Measurements from ENCODE around the gene SURF6. TPM values are rescaled to one million over a fixed set of nuclear protein-coding genes. Genes with fewer than 3 reads are reported as not detected.

Gene SURF6
- total RNA-seq (14.6 TPM), polyA plus RNA-seq (1 to 10 TPM; 5.4 to 8.4 (median 6.9) TPM)

GRCh38 chr9:133335924-133336811 is at the start of gene SURF6:
SURF6 (minus strand) TSS chr9:133336188; CDS start chr9:133336132, 56 bp downstream.
- H3K36me3 Mint-ChIP-seq = peaks cover 27% of the 10 kb centered on the region
- H3K4me1 Mint-ChIP-seq = peaks cover 0 to 67% (median 26%) of the 10 kb centered on the region in 4 donors
- peaks cover 37% of the 10 kb centered on the region for H3K36me3 ChIP-seq (ENCODE audit: control insufficient read depth, insufficient read depth, low read length)
- no peaks in the 10 kb centered on the region for H3K27me3 Mint-ChIP-seq
- H3K9me3 Mint-ChIP-seq = no peaks in the 10 kb centered on the region
- H3K27ac Mint-ChIP-seq = peak within 1 kb of the TSS; percentile 93 to 97 (median 93)
- H3K4me3 Mint-ChIP-seq = peak within 1 kb of the TSS; percentile 96 to 98 (median 97)
- H3K4me3 ChIP-seq (ENCODE audit: low read depth, low read length) = peak within 1 kb of the TSS; percentile 81
- H3K27ac ChIP-seq (ENCODE audit: insufficient read depth, low read length, poor library complexity, severe bottlenecking) = peak within 1 kb of the TSS; percentile 79
- no peaks in the 10 kb centered on the region for H3K27me3 ChIP-seq (ENCODE audit: control insufficient read depth, insufficient read depth, low read length)
- DNase-seq (peak; percentile 90 to 97 (median 94)), ATAC-seq (ENCODE audit: low read depth in 2 of 2) (peak; percentile 91)
- no peaks in the 10 kb centered on the region for H3K9me3 ChIP-seq (ENCODE audit: control insufficient read depth in 2 of 2, low read length in 2 of 2)
- H3K4me1 ChIP-seq (ENCODE audit: control insufficient read depth, insufficient read depth, low read length, poor library complexity, severe bottlenecking) = peaks cover 43% of the 10 kb centered on the region

- no peak for ATAC-seq (ENCODE audit: low read depth in 2 of 2)
- Histone ChIP-seq H3K9me3 (ENCODE audit: control insufficient read depth in 2 of 2, low read length in 2 of 2) (no peaks in the 10 kb centered on the region), H3K4me3 (ENCODE audit: low read depth, low read length) (no peak overlapping the region), H3K27ac (ENCODE audit: insufficient read depth, low read length, poor library complexity, severe bottlenecking) (no peak overlapping the region), H3K4me1 (ENCODE audit: control insufficient read depth, insufficient read depth, low read length, poor library complexity, severe bottlenecking) (no peaks in the 10 kb centered on the region), H3K36me3 (ENCODE audit: control insufficient read depth, insufficient read depth, low read length) (no peaks in the 10 kb centered on the region), H3K27me3 (ENCODE audit: control insufficient read depth, insufficient read depth, low read length) (no peaks in the 10 kb centered on the region)
- peaks cover 0 to 1% (median 0%) of the 10 kb centered on the region in 7 donors for H3K9me3 Mint-ChIP-seq
- no peaks in the 10 kb centered on the region for H3K4me1 Mint-ChIP-seq
- no peak overlapping the region for H3K4me3 Mint-ChIP-seq
- DNase-seq = no peak
- H3K27ac Mint-ChIP-seq = no peak overlapping the region
- no peaks in the 10 kb centered on the region for H3K27me3 Mint-ChIP-seq
- H3K36me3 Mint-ChIP-seq = no peaks in the 10 kb centered on the region
Measured at GRCh38 chr9:133385452-133385851, 49.5 kb upstream of the SURF6 start.

GRCh38 chr9:133384736-133385321 is 48.8 kb upstream of the SURF6 start:
- no peaks in the 10 kb centered on the region for H3K27me3 Mint-ChIP-seq
- no peaks in the 10 kb centered on the region for H3K4me1 ChIP-seq (ENCODE audit: control insufficient read depth, insufficient read depth, low read length, poor library complexity, severe bottlenecking)
- DNase-seq (no peak), ATAC-seq (ENCODE audit: low read depth in 2 of 2) (no peak)
- H3K4me1 Mint-ChIP-seq = no peaks in the 10 kb centered on the region
- no peak overlapping the region for H3K27ac ChIP-seq (ENCODE audit: insufficient read depth, low read length, poor library complexity, severe bottlenecking)
- H3K4me3 Mint-ChIP-seq = no peak overlapping the region
- peaks cover 0 to 1% (median 0%) of the 10 kb centered on the region in 7 donors for H3K9me3 Mint-ChIP-seq
- H3K36me3 Mint-ChIP-seq = no peaks in the 10 kb centered on the region
- no peaks in the 10 kb centered on the region for H3K27me3 ChIP-seq (ENCODE audit: control insufficient read depth, insufficient read depth, low read length)
- no peak overlapping the region for H3K27ac Mint-ChIP-seq
- no peaks in the 10 kb centered on the region for H3K36me3 ChIP-seq (ENCODE audit: control insufficient read depth, insufficient read depth, low read length)
- H3K9me3 ChIP-seq (ENCODE audit: control insufficient read depth in 2 of 2, low read length in 2 of 2) = no peaks in the 10 kb centered on the region
- H3K4me3 ChIP-seq (ENCODE audit: low read depth, low read length) = no peak overlapping the region

- no peaks in the 10 kb centered on the region for H3K9me3 ChIP-seq (ENCODE audit: control insufficient read depth in 2 of 2, low read length in 2 of 2)
- H3K9me3 Mint-ChIP-seq = no peaks in the 10 kb centered on the region
- no peaks in the 10 kb centered on the region for H3K4me1 Mint-ChIP-seq
- no peak overlapping the region for H3K27ac Mint-ChIP-seq
- no peak overlapping the region for H3K4me3 ChIP-seq (ENCODE audit: low read depth, low read length)
- no peak overlapping the region for H3K4me3 Mint-ChIP-seq
- H3K27me3 Mint-ChIP-seq = no peaks in the 10 kb centered on the region
- no peaks in the 10 kb centered on the region for H3K36me3 Mint-ChIP-seq
- H3K36me3 ChIP-seq (ENCODE audit: control insufficient read depth, insufficient read depth, low read length) = no peaks in the 10 kb centered on the region
- DNase-seq (no peak), ATAC-seq (ENCODE audit: low read depth in 2 of 2) (no peak)
- no peaks in the 10 kb centered on the region for H3K4me1 ChIP-seq (ENCODE audit: control insufficient read depth, insufficient read depth, low read length, poor library complexity, severe bottlenecking)
- H3K27me3 ChIP-seq (ENCODE audit: control insufficient read depth, insufficient read depth, low read length) = no peaks in the 10 kb centered on the region
- H3K27ac ChIP-seq (ENCODE audit: insufficient read depth, low read length, poor library complexity, severe bottlenecking) = no peak overlapping the region
Measured at GRCh38 chr9:133383438-133383837, 47.5 kb upstream of the SURF6 start.

GRCh38 chr9:133382507-133383141 is 46.6 kb upstream of the SURF6 start:
- Histone ChIP-seq H3K9me3 (ENCODE audit: control insufficient read depth in 2 of 2, low read length in 2 of 2) (no peaks in the 10 kb centered on the region), H3K4me3 (ENCODE audit: low read depth, low read length) (no peak overlapping the region), H3K36me3 (ENCODE audit: control insufficient read depth, insufficient read depth, low read length) (no peaks in the 10 kb centered on the region), H3K27me3 (ENCODE audit: control insufficient read depth, insufficient read depth, low read length) (no peaks in the 10 kb centered on the region), H3K4me1 (ENCODE audit: control insufficient read depth, insufficient read depth, low read length, poor library complexity, severe bottlenecking) (no peaks in the 10 kb centered on the region), H3K27ac (ENCODE audit: insufficient read depth, low read length, poor library complexity, severe bottlenecking) (no peak overlapping the region)
- Mint-ChIP-seq H3K36me3 (no peaks in the 10 kb centered on the region), H3K9me3 (no peaks in the 10 kb centered on the region), H3K27me3 (no peaks in the 10 kb centered on the region), H3K4me1 (peaks cover 0 to 2% (median 0%) of the 10 kb centered on the region in 4 donors), H3K4me3 (no peak overlapping the region), H3K27ac (no peak overlapping the region)
- ATAC-seq (ENCODE audit: low read depth in 2 of 2) (no peak), DNase-seq (no peak)

- H3K4me1 Mint-ChIP-seq = peaks cover 0 to 8% (median 2%) of the 10 kb centered on the region in 4 donors
- H3K36me3 ChIP-seq (ENCODE audit: control insufficient read depth, insufficient read depth, low read length) = no peaks in the 10 kb centered on the region
- DNase-seq (no peak), ATAC-seq (ENCODE audit: low read depth in 2 of 2) (no peak)
- peak overlapping the region in 1 of 4 donors; percentile 21 for H3K4me3 Mint-ChIP-seq
- no peak overlapping the region for H3K27ac ChIP-seq (ENCODE audit: insufficient read depth, low read length, poor library complexity, severe bottlenecking)
- H3K36me3 Mint-ChIP-seq = no peaks in the 10 kb centered on the region
- no peaks in the 10 kb centered on the region for H3K9me3 Mint-ChIP-seq
- H3K27me3 Mint-ChIP-seq = no peaks in the 10 kb centered on the region
- H3K4me3 ChIP-seq (ENCODE audit: low read depth, low read length) = no peak overlapping the region
- H3K9me3 ChIP-seq (ENCODE audit: control insufficient read depth in 2 of 2, low read length in 2 of 2) = no peaks in the 10 kb centered on the region
- H3K27ac Mint-ChIP-seq = no peak overlapping the region
- no peaks in the 10 kb centered on the region for H3K27me3 ChIP-seq (ENCODE audit: control insufficient read depth, insufficient read depth, low read length)
- peaks cover 10% of the 10 kb centered on the region for H3K4me1 ChIP-seq (ENCODE audit: control insufficient read depth, insufficient read depth, low read length, poor library complexity, severe bottlenecking)
Measured at GRCh38 chr9:133380734-133381133, 44.7 kb upstream of the SURF6 start.

GRCh38 chr9:133379153-133380086 is 43.4 kb upstream of the SURF6 start:
- peaks cover 3% of the 10 kb centered on the region for H3K36me3 Mint-ChIP-seq
- H3K27ac Mint-ChIP-seq = no peak overlapping the region

More at GRCh38 chr9:133379153-133380086, 43.4 kb upstream of the SURF6 start:
- Mint-ChIP-seq H3K4me3 (no peak overlapping the region), H3K9me3 (peaks cover 0 to 1% (median 0%) of the 10 kb centered on the region in 7 donors), H3K4me1 (peaks cover 2 to 15% (median 9%) of the 10 kb centered on the region in 4 donors), H3K27me3 (no peaks in the 10 kb centered on the region)
- DNase-seq = no peak
- ATAC-seq (ENCODE audit: low read depth in 2 of 2) = no peak
- Histone ChIP-seq H3K4me1 (ENCODE audit: control insufficient read depth, insufficient read depth, low read length, poor library complexity, severe bottlenecking) (peaks cover 20% of the 10 kb centered on the region), H3K9me3 (ENCODE audit: control insufficient read depth in 2 of 2, low read length in 2 of 2) (no peaks in the 10 kb centered on the region), H3K36me3 (ENCODE audit: control insufficient read depth, insufficient read depth, low read length) (no peaks in the 10 kb centered on the region), H3K27me3 (ENCODE audit: control insufficient read depth, insufficient read depth, low read length) (no peaks in the 10 kb centered on the region), H3K4me3 (ENCODE audit: low read depth, low read length) (no peak overlapping the region), H3K27ac (ENCODE audit: insufficient read depth, low read length, poor library complexity, severe bottlenecking) (no peak overlapping the region)
